DLD1 (cell line): ENCODE data around the gene PTGDR2.

ENCODE experiments used
- in situ Hi-C: cut with HindIII; loops from 2 replicates; pipeline ENCODE4 v1.10.0; 2017; ENCODE audit warnings: low sequenced_read_pairs

The PTGDR2 gene

GRCh38 chr11:60813324-60813723, 42.4 kb downstream of the PTGDR2 start:
- in situ Hi-C loops, result no loop called here

DNA sequence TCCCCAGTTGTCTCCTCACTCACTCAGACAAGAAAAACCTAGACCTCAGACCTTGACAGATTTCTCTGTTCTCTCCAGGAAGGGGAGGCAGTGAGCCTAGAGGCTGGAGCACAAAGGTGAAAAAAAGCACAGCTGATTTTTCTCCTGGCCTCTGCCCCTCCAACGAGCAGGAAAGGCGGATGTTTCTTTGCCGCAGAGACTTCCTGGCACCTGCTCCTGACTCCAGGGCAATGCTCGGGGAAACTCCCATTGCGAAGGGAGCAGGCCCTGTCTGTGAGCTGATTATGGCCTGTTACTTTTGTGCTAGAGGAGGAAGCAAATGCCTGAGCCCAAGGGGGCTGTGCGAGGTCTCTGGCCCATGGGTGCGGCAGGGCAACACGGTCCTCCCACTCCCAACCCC, 45.2 kb downstream of the PTGDR2 start:
- in situ Hi-C loops, result no loop called here

GRCh38 chr11:60810151-60810550, 45.6 kb downstream of the PTGDR2 start:
- in situ Hi-C loops, result no loop called here

- in situ Hi-C loops, result no loop called here
Measured at GRCh38 chr11:60809691-60810090, 46.1 kb downstream of the PTGDR2 start.

- in situ Hi-C loops, result no loop called here
Measured at GRCh38 chr11:60809249-60809648, 46.5 kb downstream of the PTGDR2 start.

DNA sequence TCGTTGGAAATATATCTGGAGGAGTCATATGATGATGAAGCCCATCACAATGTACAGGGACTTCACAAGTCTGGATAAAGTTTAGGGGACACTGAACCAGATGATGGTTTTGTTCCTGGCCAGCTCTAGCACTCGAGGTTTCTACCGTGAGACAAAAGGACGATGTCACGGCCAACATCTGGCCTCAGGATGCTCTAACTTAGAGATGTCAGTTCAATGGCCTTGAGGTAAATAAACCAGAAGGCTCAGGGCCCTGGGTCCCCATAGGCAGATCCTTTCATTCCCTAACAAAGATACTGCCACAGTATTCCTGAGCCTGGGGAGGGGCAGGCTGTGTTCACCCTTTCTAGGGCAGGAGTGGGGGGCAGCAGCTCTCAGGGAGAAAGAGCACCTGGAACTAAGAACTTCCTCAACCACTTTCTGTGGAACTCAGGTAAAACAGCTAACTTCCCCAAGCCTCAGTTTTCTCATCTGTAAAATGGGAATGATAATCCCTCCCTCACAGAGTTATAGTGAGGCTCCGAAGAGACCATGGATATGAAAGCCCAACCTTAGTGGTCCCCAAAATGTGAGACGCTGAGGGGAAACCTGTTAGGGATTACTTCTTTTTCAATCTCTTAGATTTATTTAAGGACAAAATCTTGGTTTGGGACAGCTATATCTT, 52.3 kb downstream of the PTGDR2 start:
- in situ Hi-C loops, result no loop called here

GRCh38 chr11:60801194-60801593, 54.6 kb downstream of the PTGDR2 start:
- in situ Hi-C loops, result no loop called here
